ENCODE measurements around the gene RALGPS2.

DNA sequence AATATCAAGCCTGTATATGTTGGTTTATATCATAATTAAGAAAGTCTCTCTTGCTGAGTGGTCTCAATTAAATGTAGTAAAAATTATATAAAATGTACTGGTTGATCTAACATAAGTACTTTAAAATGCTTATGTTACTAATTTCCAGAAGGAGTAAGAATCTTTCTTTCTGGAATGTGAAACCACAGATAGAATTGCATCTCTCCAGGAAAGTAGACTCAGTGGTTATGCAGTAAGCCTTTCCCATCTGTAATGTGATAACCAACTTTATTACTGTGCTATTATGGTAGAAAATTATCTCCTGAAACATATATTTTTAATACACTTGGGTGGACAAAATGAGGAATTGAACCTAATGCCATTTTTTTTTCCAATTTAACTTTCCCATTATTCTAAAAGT lies 8.9 kb upstream of the RALGPS2 start:
- TF ChIP-seq, protein P1, sequence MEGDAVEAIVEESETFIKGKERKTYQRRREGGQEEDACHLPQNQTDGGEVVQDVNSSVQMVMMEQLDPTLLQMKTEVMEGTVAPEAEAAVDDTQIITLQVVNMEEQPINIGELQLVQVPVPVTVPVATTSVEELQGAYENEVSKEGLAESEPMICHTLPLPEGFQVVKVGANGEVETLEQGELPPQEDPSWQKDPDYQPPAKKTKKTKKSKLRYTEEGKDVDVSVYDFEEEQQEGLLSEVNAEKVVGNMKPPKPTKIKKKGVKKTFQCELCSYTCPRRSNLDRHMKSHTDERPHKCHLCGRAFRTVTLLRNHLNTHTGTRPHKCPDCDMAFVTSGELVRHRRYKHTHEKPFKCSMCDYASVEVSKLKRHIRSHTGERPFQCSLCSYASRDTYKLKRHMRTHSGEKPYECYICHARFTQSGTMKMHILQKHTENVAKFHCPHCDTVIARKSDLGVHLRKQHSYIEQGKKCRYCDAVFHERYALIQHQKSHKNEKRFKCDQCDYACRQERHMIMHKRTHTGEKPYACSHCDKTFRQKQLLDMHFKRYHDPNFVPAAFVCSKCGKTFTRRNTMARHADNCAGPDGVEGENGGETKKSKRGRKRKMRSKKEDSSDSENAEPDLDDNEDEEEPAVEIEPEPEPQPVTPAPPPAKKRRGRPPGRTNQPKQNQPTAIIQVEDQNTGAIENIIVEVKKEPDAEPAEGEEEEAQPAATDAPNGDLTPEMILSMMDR (IDR thresholded peaks at IDR 0.05), result no peak
- TF ChIP-seq EP300 (IDR thresholded peaks at IDR 0.05), result no peak
- no peak for TF ChIP-seq POLR2A (IDR thresholded peaks at IDR 0.05)
- TF ChIP-seq POLR2AphosphoS5 (IDR thresholded peaks at IDR 0.05), result no peak

All from sigmoid colon (tissue), 4 donors.